Kidney (tissue), 14 donors: ENCODE measurements around the gene CYP19A1. TPM values are rescaled to one million over a fixed set of nuclear protein-coding genes. Genes with fewer than 3 reads are reported as not detected.
"Not testable (repeated sequence)": the region's sequence is repeated elsewhere in the genome, so short reads cannot be mapped to it uniquely, and the experiment has no call there.

ENCODE experiments used
- DNase-seq, 5 donors: peaks; one replicate each; pipeline ENCODE4 v3.0.0-alpha.2; 2013 to 2020
- FAIRE-seq: peaks from 2 replicates; lab custom pipeline; 2012; peaks lifted over from hg19 to GRCh38; lab: Jason Lieb, UNC
- H3K27ac ChIP-seq, 2 donors: one replicate each; pipeline ENCODE4 v1.7.0; 2013; ENCODE audit warnings: low read depth in 2 of 2, low read length in 2 of 2, inconsistent platforms in 1 of 2
- H3K27me3 ChIP-seq: one replicate; pipeline ENCODE4 v1.7.1; 2013; ENCODE audit warnings: low read length, inconsistent platforms; ENCODE audit not compliant: control insufficient read depth, insufficient read depth
- H3K36me3 ChIP-seq, 3 donors: one replicate each; pipeline versions ENCODE4 v1.7.0 to v1.7.1; 2013; ENCODE audit warnings: low read length in 3 of 3, control low read depth in 1 of 3, inconsistent platforms in 1 of 3; ENCODE audit not compliant: insufficient read depth in 3 of 3, control insufficient read depth in 2 of 3
- H3K4me1 ChIP-seq, 3 donors: one replicate each; pipeline versions ENCODE4 v1.7.0 to v1.7.1; 2013; ENCODE audit warnings: low read length in 3 of 3, inconsistent platforms in 1 of 3, low read depth in 1 of 3; ENCODE audit not compliant: control insufficient read depth in 2 of 3, insufficient read depth in 2 of 3
- H3K4me3 ChIP-seq, 3 donors: one replicate each; pipeline versions ENCODE4 v1.7.0 to v1.8.1; 2013; ENCODE audit warnings: low read length in 3 of 3, control low read depth in 1 of 3, inconsistent platforms in 1 of 3
- H3K9ac ChIP-seq, 3 donors: one replicate each; pipeline versions ENCODE4 v1.7.0 to v1.7.1; 2013; ENCODE audit warnings: low read length in 3 of 3, control low read depth in 1 of 3, inconsistent platforms in 1 of 3
- H3K9me3 ChIP-seq, 3 donors: one replicate each; pipeline versions ENCODE4 v1.7.0 to v1.7.1; 2013; ENCODE audit warnings: low read length in 3 of 3, control low read depth in 1 of 3, inconsistent platforms in 1 of 3; ENCODE audit not compliant: control insufficient read depth in 2 of 3, insufficient read depth in 1 of 3
- intact Hi-C: fragments of 100-400 bp; cut with DNase I; formaldehyde crosslinking; loops from one replicate; pipeline ENCODE4 v1.11.1; 2022
- polyA plus RNA-seq: library from polyadenylated mRNA; stranded (reverse); fragments of 350-450 nt; fragmentation: Illumina TruSeq; extraction: RNeasy Lipid Tissue Mini Kit (QIAGEN cat#74804); gene quantifications from one replicate; pipeline ENCODE4 v1.2.3, GENCODE V29; 2014; ENCODE audit warnings: low read depth, low replicate concordance; ENCODE audit not compliant: insufficient read depth
- total RNA-seq: library from RNA; stranded (reverse); fragmentation: NEBNext Ultra II Directional; extraction: Animal tissue kit (Norgen Biotek cat#: 25700); gene quantifications from one replicate; pipeline ENCODE4 v1.2.1, GENCODE V29; 2021
- TF ChIP-seq, protein P1 (sequence below): IDR thresholded peaks from 3 replicates; pipeline ENCODE4 v1.5.1; 2012; ENCODE audit warnings: mild to moderate bottlenecking, moderate library complexity, borderline replicate concordance; ENCODE audit not compliant: insufficient read depth; ENCODE audit errors: extremely low read depth
- donor health status: control.
- donor health status: control.
- donor health status: control.
- donor health status: control.
- donor health status: control.
- donor health status: DM: yes; HTN: yes; CAD: no.
- donor health status: Normal renal cell carcinoma (clear cell type).

The CYP19A1 gene
- total and polyA plus RNA-seq, 2 donors from 2014 or later = 0.50 TPM; not detected in 1

DNA sequence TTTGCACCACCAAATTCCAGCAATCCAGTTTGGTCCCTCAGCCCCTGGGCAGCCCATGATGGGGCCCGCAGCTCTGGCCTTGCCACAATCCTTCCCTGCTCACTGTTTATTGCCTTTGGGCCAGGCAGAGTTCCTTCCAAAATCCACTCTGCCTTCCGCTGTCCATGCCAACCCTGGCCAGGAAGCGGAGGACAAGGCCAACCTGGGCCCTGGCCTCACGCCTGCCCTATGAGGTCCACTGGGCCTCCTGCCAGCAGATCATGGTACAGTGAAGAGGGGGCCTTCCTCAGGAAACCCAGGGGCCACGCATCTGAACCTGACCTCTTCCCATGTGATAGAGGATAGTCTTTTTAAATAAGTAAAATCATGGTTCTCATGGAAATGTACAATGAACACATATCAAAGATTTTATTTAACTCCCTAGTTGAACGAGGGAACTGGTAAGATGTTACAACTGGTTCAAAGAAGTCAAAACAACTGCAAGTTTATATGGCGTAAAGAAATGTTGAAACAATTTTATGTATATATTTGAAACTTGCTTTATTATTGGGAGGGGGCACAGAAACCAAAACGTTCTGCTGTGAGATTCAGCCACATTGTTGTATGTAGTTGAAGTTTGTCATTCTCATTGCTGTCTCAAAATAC is 147.8 kb downstream of the CYP19A1 start:
- H3K36me3 ChIP-seq = no peaks in the 10 kb centered on the region
- intact Hi-C loops = no loop called here
- TF ChIP-seq, protein P1, sequence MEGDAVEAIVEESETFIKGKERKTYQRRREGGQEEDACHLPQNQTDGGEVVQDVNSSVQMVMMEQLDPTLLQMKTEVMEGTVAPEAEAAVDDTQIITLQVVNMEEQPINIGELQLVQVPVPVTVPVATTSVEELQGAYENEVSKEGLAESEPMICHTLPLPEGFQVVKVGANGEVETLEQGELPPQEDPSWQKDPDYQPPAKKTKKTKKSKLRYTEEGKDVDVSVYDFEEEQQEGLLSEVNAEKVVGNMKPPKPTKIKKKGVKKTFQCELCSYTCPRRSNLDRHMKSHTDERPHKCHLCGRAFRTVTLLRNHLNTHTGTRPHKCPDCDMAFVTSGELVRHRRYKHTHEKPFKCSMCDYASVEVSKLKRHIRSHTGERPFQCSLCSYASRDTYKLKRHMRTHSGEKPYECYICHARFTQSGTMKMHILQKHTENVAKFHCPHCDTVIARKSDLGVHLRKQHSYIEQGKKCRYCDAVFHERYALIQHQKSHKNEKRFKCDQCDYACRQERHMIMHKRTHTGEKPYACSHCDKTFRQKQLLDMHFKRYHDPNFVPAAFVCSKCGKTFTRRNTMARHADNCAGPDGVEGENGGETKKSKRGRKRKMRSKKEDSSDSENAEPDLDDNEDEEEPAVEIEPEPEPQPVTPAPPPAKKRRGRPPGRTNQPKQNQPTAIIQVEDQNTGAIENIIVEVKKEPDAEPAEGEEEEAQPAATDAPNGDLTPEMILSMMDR = no peak
- no peak overlapping the region for H3K27ac ChIP-seq
- no peaks in the 10 kb centered on the region for H3K9me3 ChIP-seq
- FAIRE-seq (no peak), DNase-seq (no peak)
- no peak overlapping the region for H3K4me3 ChIP-seq
- H3K27me3 ChIP-seq = no peaks in the 10 kb centered on the region
- H3K4me1 ChIP-seq = no peaks in the 10 kb centered on the region
- H3K9ac ChIP-seq = no peak overlapping the region

GRCh38 chr15:51189669-51190385 is 148.6 kb downstream of the CYP19A1 start:
- FAIRE-seq = no peak
- TF ChIP-seq, protein P1 = no peak
- intact Hi-C loops = no loop called here

GRCh38 chr15:51188791-51189190 is 149.6 kb downstream of the CYP19A1 start:
- H3K27ac ChIP-seq, H3K4me1 ChIP-seq, intact Hi-C loops, H3K9me3 ChIP-seq, H3K36me3 ChIP-seq, H3K4me3 ChIP-seq, H3K27me3 ChIP-seq, H3K9ac ChIP-seq, FAIRE-seq, DNase-seq: not testable (repeated sequence)

More at GRCh38 chr15:51189669-51190385, 148.6 kb downstream of the CYP19A1 start:
- no peaks in the 10 kb centered on the region for H3K4me1 ChIP-seq
- no peaks in the 10 kb centered on the region for H3K36me3 ChIP-seq
- no peak overlapping the region for H3K9ac ChIP-seq
- no peak for DNase-seq
- no peaks in the 10 kb centered on the region for H3K27me3 ChIP-seq
- no peak overlapping the region for H3K4me3 ChIP-seq
- no peak overlapping the region for H3K27ac ChIP-seq
- no peaks in the 10 kb centered on the region for H3K9me3 ChIP-seq

GRCh38 chr15:51186891-51187290 is 151.5 kb downstream of the CYP19A1 start:
- H3K36me3 ChIP-seq = no peaks in the 10 kb centered on the region
- no peaks in the 10 kb centered on the region for H3K9me3 ChIP-seq
- DNase-seq = no peak
- H3K9ac ChIP-seq = no peak overlapping the region
- H3K4me1 ChIP-seq = no peaks in the 10 kb centered on the region
- no peaks in the 10 kb centered on the region for H3K27me3 ChIP-seq
- H3K4me3 ChIP-seq = no peak overlapping the region
- TF ChIP-seq, protein P1 = no peak
- intact Hi-C loops = no loop called here
- no peak overlapping the region for H3K27ac ChIP-seq
- FAIRE-seq = no peak
